H54 (cell line): ENCODE measurements around the gene CHAF1A.

Experiments used
- DNase-seq: peaks from one replicate; pipeline ENCODE4 v3.0.0; 2011; ENCODE audit warnings: low spot score, mixed read lengths; ENCODE audit not compliant: insufficient read length
- FAIRE-seq: peaks from 3 replicates; lab custom pipeline; 2011; peaks lifted over from hg19 to GRCh38; lab: Jason Lieb, UNC
- POLR2A ChIP-seq: IDR thresholded peaks from 2 replicates; pipeline ENCODE4 v1.6.1; 2011; ENCODE audit warnings: low read depth, mild to moderate bottlenecking, low read length

The CHAF1A gene

DNA sequence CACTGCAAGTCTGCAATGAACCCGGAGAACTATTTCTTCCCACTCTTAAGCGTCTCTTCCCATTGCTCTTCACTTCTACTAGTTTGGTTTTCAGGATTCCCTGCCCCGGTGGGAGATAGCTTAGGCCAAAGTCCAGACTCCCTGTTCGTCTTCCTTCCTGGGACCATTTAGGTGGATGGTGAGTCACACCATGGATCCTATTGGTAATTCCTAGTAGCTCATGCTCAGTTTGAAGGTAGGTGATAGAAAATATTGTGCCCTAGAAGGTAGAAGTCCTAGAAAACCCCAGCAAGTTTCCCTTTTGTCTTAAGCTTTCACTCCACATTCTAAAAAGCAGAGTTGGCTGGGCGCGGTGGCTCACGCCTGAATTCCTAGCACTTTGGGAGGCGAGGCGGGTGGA, 13.8 kb downstream of the CHAF1A start:
- DNase-seq = no peak
- no peak for FAIRE-seq
- no peak for TF ChIP-seq POLR2A

DNA sequence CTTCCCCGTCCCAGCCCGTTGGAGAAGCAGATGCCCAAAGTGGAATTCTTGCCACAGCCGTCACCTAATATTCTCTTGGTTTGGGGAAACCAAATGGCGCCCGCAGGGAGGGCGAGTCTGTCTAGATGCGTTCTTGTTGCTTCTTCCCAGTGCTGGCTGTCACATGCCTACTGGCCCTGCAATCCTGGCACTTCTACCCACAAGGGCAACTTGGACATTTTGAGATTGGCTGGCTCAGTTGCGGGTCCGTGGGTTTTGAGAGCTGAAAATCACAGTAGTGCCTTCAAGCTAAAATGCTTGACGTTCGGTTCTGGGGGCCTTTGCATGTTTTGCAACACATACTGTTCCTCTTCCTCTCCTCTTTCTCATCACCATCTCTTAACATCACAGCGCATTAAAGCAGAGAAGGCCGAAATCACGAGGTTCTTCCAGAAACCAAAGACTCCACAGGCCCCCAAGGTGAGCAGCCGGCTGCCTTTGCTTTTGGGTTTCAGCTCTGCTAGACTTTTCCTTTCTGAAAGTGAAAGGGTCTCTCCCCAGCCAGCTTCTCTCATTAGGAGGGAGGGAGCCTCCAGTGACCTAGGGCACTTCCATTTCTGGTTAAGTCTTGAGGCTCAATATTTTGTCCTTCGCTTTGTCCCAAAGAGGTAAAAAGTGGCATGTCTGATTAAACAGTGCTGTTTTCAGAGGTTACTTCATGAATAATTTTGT, 21.1 kb downstream of the CHAF1A start:
- no peak for TF ChIP-seq POLR2A
- DNase-seq (no peak), FAIRE-seq (no peak)

DNA sequence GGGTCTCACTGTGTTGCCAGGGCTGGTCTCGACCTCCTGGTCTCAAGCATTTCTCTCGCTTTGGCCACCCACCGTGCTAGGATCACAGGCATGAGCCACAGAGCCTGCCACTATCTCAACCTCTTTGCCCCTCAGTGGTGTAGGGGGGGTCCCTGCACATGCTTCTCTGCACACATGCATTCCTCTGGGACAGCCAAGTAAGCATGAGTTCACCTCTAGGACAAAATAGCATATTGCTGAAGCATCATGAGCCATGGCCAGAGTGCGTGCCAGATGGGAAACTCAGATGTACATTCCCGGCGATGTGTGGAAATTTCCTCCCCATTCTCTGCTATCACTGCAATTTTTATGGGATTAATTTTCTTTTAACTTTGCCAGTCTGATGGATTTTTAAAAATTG, 23.1 kb downstream of the CHAF1A start:
- DNase-seq = no peak
- FAIRE-seq = no peak

DNA sequence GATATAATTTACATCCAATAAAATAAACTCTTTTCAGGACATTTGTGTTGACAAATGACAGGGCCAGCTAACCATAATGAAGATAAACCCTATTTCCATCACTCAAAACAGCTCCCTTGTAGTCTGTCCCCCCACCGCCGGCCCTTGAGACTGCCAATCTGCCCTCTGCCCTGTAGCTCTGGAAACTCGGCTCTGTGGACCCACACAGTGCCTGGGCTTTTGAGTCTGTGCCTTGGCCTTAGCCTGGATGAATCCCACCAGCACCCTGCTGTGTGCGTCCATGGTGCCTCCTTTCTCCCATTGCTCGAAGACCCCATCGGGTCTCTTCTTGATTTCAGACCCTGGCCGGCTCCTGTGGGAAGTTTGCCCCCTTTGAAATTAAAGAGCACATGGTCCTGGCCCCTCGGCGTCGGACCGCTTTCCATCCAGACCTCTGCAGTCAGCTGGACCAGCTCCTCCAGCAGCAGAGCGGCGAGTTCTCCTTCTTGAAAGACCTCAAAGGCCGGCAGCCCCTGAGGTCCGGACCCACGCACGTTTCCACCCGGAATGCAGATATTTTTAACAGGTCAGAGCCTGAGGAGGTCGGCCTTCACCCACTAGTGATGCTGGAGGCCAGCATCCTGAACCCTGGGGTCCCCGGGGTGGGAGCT, 26.0 kb downstream of the CHAF1A start:
- no peak for TF ChIP-seq POLR2A
- no peak for DNase-seq

More for the DNA sequence above, 23.1 kb downstream of the CHAF1A start:
- no peak for TF ChIP-seq POLR2A

GRCh38 chr19:4429256-4429655, 26.8 kb downstream of the CHAF1A start:
- DNase-seq (no peak), FAIRE-seq (no peak)
- TF ChIP-seq POLR2A = no peak

More for the DNA sequence above, 26.0 kb downstream of the CHAF1A start:
- no peak for FAIRE-seq

DNA sequence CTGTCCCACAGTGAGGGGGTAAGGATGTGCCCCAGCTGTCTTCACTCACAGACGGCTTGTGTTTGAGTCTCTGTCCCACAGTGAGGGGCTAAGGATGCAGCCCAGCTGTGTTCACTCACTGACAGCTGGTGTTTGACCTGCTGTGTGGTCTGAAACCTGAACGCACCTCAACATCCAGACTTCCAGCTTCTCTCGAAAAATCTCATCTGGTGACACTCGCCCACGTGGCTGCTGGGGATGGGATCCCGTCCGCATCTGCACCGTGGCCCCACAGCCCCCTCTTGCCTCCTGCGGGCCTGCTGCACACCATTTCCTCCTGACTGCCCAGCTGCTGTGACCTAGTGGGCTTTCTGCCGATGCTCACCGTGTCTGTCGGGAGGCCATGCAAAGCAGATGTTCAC, 27.3 kb downstream of the CHAF1A start:
- DNase-seq (no peak), FAIRE-seq (no peak)
- no peak for TF ChIP-seq POLR2A

DNA sequence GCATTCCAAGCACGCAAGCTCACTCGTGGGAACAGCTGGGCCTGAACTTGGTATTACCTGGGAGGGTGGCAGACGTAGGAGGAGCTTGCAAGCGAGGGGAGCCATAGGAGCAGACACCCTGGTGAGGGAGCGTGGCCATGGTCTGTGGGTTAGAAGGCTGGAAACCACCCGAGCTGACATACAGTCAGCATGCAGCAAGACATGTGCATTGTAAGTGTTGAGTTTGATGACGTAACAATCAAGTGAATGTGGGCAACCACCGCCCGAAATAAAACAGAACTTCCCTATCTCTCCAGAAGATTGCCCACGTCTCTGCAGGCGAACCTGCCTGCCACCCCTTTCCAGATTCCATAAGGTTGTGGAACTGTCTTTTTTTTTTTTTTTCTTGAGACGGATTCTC, 28.3 kb downstream of the CHAF1A start:
- no peak for FAIRE-seq
- no peak for TF ChIP-seq POLR2A
- no peak for DNase-seq

- TF ChIP-seq POLR2A = no peak
- no peak for DNase-seq
- FAIRE-seq = no peak
Observed at GRCh38 chr19:4431296-4431695, 28.9 kb downstream of the CHAF1A start.

DNA sequence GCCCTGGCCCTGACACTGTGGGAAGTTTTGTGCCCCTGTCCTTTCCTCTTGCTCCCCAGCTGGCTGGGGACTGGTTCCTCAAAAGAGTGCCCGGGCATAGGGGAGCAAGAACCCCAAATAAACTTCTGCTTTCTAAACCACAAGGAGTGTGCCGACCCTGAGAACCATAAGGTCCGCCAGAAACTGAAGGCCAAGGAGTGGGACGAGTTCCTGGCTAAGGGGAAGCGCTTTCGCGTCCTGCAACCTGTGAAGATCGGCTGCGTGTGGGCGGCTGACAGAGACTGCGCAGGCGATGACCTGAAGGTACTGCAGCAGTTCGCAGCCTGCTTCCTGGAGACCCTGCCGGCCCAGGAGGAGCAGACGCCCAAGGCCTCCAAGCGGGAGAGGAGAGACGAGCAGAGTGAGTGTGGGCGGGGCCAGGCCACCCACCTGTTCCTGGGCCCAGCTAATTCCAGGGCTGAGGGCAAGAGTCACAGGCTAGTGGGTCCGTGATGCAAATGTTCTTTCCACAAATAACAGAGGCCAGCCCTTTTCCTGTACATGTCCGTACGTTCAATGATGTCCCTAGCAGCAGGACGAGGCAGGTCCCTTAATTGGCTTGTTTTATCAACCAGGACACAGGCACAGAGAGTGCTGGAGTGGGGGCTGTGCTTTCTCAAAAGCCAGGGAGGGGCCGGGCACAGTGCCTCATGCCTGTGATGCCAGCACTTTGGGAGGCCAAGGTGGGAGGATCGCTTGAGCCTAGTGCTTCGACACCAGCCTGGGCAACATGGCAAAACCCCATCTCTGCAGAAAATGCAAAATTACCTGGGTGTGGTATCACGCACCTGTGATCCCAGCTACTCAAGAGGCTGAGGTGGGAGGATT, 29.6 kb downstream of the CHAF1A start:
- DNase-seq = no peak
- FAIRE-seq = no peak
- TF ChIP-seq POLR2A = no peak

DNA sequence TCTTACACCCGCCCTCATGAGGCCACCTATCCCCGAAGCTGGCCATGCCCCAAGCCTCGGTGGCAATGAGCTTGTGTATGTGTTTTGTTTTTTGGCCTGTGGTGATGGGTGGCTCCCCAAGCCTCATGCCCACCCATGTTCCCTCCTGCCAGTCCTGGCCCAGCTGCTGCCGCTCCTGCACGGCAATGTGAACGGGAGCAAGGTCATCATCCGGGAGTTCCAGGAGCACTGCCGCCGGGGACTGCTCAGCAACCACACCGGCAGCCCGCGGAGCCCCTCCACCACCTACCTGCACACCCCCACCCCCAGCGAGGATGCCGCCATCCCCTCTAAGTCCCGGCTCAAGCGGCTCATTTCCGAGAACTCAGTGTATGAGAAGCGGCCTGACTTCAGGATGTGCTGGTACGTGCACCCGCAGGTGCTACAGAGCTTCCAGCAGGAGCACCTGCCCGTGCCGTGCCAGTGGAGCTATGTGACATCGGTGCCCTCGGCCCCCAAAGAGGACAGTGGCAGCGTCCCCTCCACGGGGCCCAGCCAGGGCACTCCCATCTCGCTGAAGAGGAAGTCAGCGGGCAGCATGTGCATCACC, 30.6 kb downstream of the CHAF1A start:
- no peak for DNase-seq
- no peak for TF ChIP-seq POLR2A
- FAIRE-seq = no peak

GRCh38 chr19:4434391-4434790, 32.0 kb downstream of the CHAF1A start:
- DNase-seq = no peak
- TF ChIP-seq POLR2A = no peak
- no peak for FAIRE-seq

GRCh38 chr19:4436231-4436630, 33.8 kb downstream of the CHAF1A start:
- FAIRE-seq = no peak
- DNase-seq = no peak
- TF ChIP-seq POLR2A = no peak

DNA sequence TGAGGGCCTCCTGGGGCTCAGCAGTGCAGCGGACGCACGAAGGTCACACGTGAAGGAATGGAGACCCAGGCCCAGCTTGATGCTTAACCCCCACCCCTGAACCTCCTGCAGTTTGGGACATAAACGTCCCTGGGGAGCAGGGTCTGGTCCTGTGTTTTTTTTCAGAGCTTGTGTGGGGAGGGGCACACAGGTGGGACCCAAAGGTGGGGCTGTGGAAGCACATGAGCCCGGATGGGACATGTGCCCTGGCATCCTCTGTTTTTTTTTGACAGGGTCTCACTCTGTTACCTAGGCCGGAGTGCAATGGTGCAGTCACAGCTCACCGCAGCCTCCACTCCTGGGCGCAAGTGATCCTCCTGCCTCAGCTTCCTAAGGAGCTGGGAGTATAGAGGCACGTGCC, 34.7 kb downstream of the CHAF1A start:
- DNase-seq = no peak
- FAIRE-seq = no peak
- no peak for TF ChIP-seq POLR2A

GRCh38 chr19:4439243-4439642, 36.8 kb downstream of the CHAF1A start:
- TF ChIP-seq POLR2A = no peak
- no peak for FAIRE-seq
- DNase-seq = no peak
